ENCODE measurements around the gene FAM118A.
"Not testable (repeated sequence)": the region's sequence is repeated elsewhere in the genome, so short reads cannot be mapped to it uniquely, and the experiment has no call there.

GRCh38 chr22:45277720-45278119 lies 32.0 kb upstream of the FAM118A start:
- not testable (repeated sequence) for TF ChIP-seq CTCF, POLR2A (IDR thresholded peaks at IDR 0.05)

Measured in right lobe of liver (tissue), 4 donors.